Spleen (tissue), 13 donors: ENCODE results near the gene LDHD. TPM values are rescaled to one million over a fixed set of nuclear protein-coding genes. Genes with fewer than 3 reads are reported as not detected.

Source experiments
- DNase-seq: peaks from one replicate; pipeline ENCODE4 v3.0.0-alpha.2; 2020
- H3K27ac ChIP-seq, 8 donors: fragments of 200-600 bp; sonication (generic) in 7 of 8; 1 replicate in 4 of 8; 2 replicates in 4 of 8; pipeline versions ENCODE4 v1.5.0 to v1.8.0; 2016 to 2021; ENCODE audit warnings: inconsistent platforms in 4 of 8, mild to moderate bottlenecking in 4 of 8, moderate library complexity in 1 of 8
- H3K27me3 ChIP-seq, 7 donors: fragments of 200-600 bp; sonication (generic) in 6 of 7; replicated peaks in 1 of 7; 1 replicate in 4 of 7; 2 replicates in 3 of 7; pipeline versions ENCODE4 v1.5.0 to v1.8.0; 2016 to 2021; ENCODE audit warnings: inconsistent platforms in 3 of 7, mild to moderate bottlenecking in 1 of 7
- H3K36me3 ChIP-seq, 6 donors: fragments of 200-600 bp; sonication (generic) in 5 of 6; 1 replicate in 4 of 6; 2 replicates in 2 of 6; pipeline versions ENCODE4 v1.5.0 to v1.8.0; 2016 to 2021; ENCODE audit warnings: inconsistent platforms in 2 of 6
- H3K4me1 ChIP-seq, 6 donors: fragments of 200-600 bp; sonication (generic) in 5 of 6; 1 replicate in 3 of 6; 2 replicates in 3 of 6; pipeline versions ENCODE4 v1.5.0 to v1.8.0; 2016 to 2021; ENCODE audit warnings: inconsistent platforms in 3 of 6
- H3K4me3 ChIP-seq, 8 donors: fragments of 200-600 bp; sonication (generic) in 7 of 8; 1 replicate in 4 of 8; 2 replicates in 4 of 8; pipeline versions ENCODE4 v1.5.0 to v1.8.0; 2016 to 2021; ENCODE audit warnings: inconsistent platforms in 4 of 8, mild to moderate bottlenecking in 4 of 8, moderate library complexity in 2 of 8
- H3K9me3 ChIP-seq, 8 donors: fragments of 200-600 bp; sonication (generic) in 7 of 8; 1 replicate in 4 of 8; 2 replicates in 4 of 8; pipeline versions ENCODE4 v1.5.0 to v1.8.0; 2016 to 2021; ENCODE audit warnings: inconsistent platforms in 4 of 8
- CTCF ChIP-seq, 11 experiments: fragments of 200-600 bp in 7 of 11; fragments of 450-650 bp in 4 of 11; sonication (generic) in 4 of 11; IDR thresholded peaks in 8 of 11; conservative IDR thresholded peaks in 3 of 11; 1 replicate in 7 of 11; 2 replicates in 4 of 11; pipeline versions ENCODE4 v1.4.0 to v1.8.0; 2016 to 2021; ENCODE audit warnings: antibody characterized with exemption in 11 of 11, inconsistent platforms in 4 of 11, mild to moderate bottlenecking in 1 of 11
- POLR2A ChIP-seq, 3 donors: fragments of 450-650 bp; IDR thresholded peaks; one replicate each; pipeline ENCODE4 v1.5.1; 2017; ENCODE audit warnings: antibody characterized with exemption in 3 of 3, mild to moderate bottlenecking in 1 of 3
- POLR2AphosphoS5 ChIP-seq, 3 donors: sonication (generic); formaldehyde crosslinking; IDR thresholded peaks; one replicate each; pipeline ENCODE4 v1.5.1; 2017; ENCODE audit warnings: antibody characterized with exemption in 3 of 3
- WGBS, 5 donors: extraction: QIAGEN DNeasy Blood & Tissue Kit in 3 of 5; methylation state at CpG; one replicate each; pipeline versions ENCODE4 v1.1.5 to v1.1.7; 2013 to 2018; 5-methylcytosine and 5-hydroxymethylcytosine counted together
- intact Hi-C: fragments of 100-400 bp; cut with DNase I; formaldehyde crosslinking; loops from one replicate; pipeline ENCODE4 v1.15.0; 2023; ENCODE audit warnings: low total_unique reads
- long read RNA-seq, 2 donors: transcript quantifications; one replicate each; lab custom pipeline, GENCODE V29; 2026
- polyA plus RNA-seq, 3 donors: library from polyadenylated mRNA; stranded (reverse); fragments of 200-250 nt; gene quantifications; one replicate each; pipeline ENCODE4 v1.2.1, GENCODE V29; 2013
- total RNA-seq, 7 donors: library from RNA; depleted of rRNA in 3 of 7; stranded (reverse); fragments of >200 nt in 3 of 7; fragmentation: NEBNext Ultra II Directional in 4 of 7; extraction: Animal tissue kit (Norgen Biotek cat#: 25700) in 4 of 7; gene quantifications; one replicate each; pipeline versions ENCODE4 v1.1.0 to v1.2.1, GENCODE V29; 2016 to 2021
- donor health status: healthy with polysubstance abuse.
- donor health status: DM: no; HTN: no; CAD: no; lungs with moderate emphysema.
- donor health status: DM: no; HTN: no; CAD: no.
- donor health status: Bipolar disorder and iron deficiency.
- donor health status: healthy.
- donor health status: DM: no; HTN: no; CAD: no.
- donor health status: DM: yes; HTN: yes; CAD: no.

LDHD gene
- total RNA-seq (1 to 10 TPM in 5 of 7 donors, under 1 TPM in 2; 0.76 to 3.3 (median 1.5) TPM), polyA plus RNA-seq (1 to 10 TPM in 1 of 3 donors, under 1 TPM in 2; 0.53 to 1.1 (median 0.57) TPM)
- long read RNA-seq, donor 1 = 0 reads
- long read RNA-seq, donor 2 = 0 reads

- 50 to 62% (median 52%) methylated on average over 15 of the region's 15 CpGs for WGBS, 5 donors
- peak within 1 kb of the TSS in 6 of 8 donors; percentile 14 to 62 (median 22) for H3K4me3 ChIP-seq
- DNase-seq = peak; percentile 86
These were observed at the start of gene LDHD for GRCh38 chr16:75116081-75116910. LDHD (minus strand) TSS chr16:75116780; CDS start chr16:75116720, 60 bp downstream.

GRCh38 chr16:75160386-75160785, 43.8 kb upstream of the LDHD start:
- TF ChIP-seq CTCF (IDR thresholded peaks at IDR 0.05 in 8 of 11, conservative IDR thresholded peaks at IDR 0.05 in 3 of 11) = no peak
- TF ChIP-seq POLR2A (IDR thresholded peaks at IDR 0.05) = no peak
- no peak for TF ChIP-seq POLR2AphosphoS5 (IDR thresholded peaks at IDR 0.05)
- no peak for DNase-seq
- intact Hi-C loops = no loop called here
- Histone ChIP-seq H3K4me3 (no peak overlapping the region), H3K9me3 (peaks cover 0 to 34% (median 7%) of the 10 kb centered on the region in 8 donors), H3K27me3 (no peaks in the 10 kb centered on the region), H3K4me1 (no peaks in the 10 kb centered on the region), H3K27ac (no peak overlapping the region), H3K36me3 (peaks cover 0 to 92% (median 10%) of the 10 kb centered on the region in 6 donors)
- 80 to 93% (median 92%) methylated on average over 1 of the region's 1 CpG for WGBS, 5 donors

More at GRCh38 chr16:75116081-75116910, at the start of gene LDHD:
- Histone ChIP-seq H3K27ac (no peak within 1 kb of the TSS), H3K36me3 (no peaks in the 10 kb centered on the region), H3K9me3 (peaks cover 0 to 10% (median 7%) of the 10 kb centered on the region in 8 donors), H3K27me3 (peaks cover 0 to 40% (median 25%) of the 10 kb centered on the region in 7 donors), H3K4me1 (peaks cover 2 to 32% (median 17%) of the 10 kb centered on the region in 6 donors)
- intact Hi-C loops = no loop called here
- TF ChIP-seq POLR2AphosphoS5 (IDR thresholded peaks at IDR 0.05) (peak; percentile 50 to 62 (median 57)), POLR2A (IDR thresholded peaks at IDR 0.05) (no peak)

GRCh38 chr16:75152635-75153034, 36.1 kb upstream of the LDHD start:
- intact Hi-C loops = no loop called here
- TF ChIP-seq POLR2A (IDR thresholded peaks at IDR 0.05) (no peak), POLR2AphosphoS5 (IDR thresholded peaks at IDR 0.05) (no peak), CTCF (IDR thresholded peaks at IDR 0.05 in 8 of 11, conservative IDR thresholded peaks at IDR 0.05 in 3 of 11) (no peak)
- peaks cover 0 to 17% (median 12%) of the 10 kb centered on the region in 6 donors for H3K4me1 ChIP-seq
- no peak for DNase-seq
- no peaks in the 10 kb centered on the region for H3K27me3 ChIP-seq
- H3K36me3 ChIP-seq = peaks cover 0 to 60% (median 17%) of the 10 kb centered on the region in 6 donors
- H3K4me3 ChIP-seq = no peak overlapping the region
- H3K27ac ChIP-seq = no peak overlapping the region
- peaks cover 6 to 39% (median 27%) of the 10 kb centered on the region in 8 donors for H3K9me3 ChIP-seq

DNA sequence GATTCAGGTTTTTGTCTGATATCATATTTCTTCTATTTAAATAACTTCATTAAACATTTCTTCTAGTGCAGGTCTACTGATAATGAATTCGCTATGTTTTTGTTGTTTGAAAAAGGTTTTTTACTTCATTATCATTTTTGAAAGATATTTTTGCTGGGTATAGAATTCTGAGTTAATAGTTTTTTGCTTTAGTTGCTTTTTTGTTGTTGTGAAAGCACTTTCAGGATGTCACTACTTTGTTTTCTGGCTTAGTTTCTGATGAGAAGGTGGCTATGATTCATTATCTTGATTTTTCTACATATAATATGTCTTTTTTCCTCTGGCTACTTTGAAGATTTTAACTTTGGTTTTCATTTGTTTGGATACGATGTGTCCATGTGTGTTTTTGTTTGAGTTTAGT, 35.2 kb upstream of the LDHD start:
- Histone ChIP-seq H3K36me3 (peaks cover 0 to 54% (median 17%) of the 10 kb centered on the region in 6 donors), H3K27me3 (no peaks in the 10 kb centered on the region), H3K4me1 (peaks cover 0 to 17% (median 12%) of the 10 kb centered on the region in 6 donors), H3K4me3 (no peak overlapping the region), H3K9me3 (peaks cover 6 to 39% (median 27%) of the 10 kb centered on the region in 8 donors), H3K27ac (no peak overlapping the region)
- no peak for DNase-seq
- 47 to 76% (median 48%) methylated on average over 2 of the region's 2 CpGs for WGBS, 5 donors
- no peak for TF ChIP-seq POLR2AphosphoS5 (IDR thresholded peaks at IDR 0.05)
- intact Hi-C loops = no loop called here
